Measurements from ENCODE around the gene NPEPL1.

NPEPL1 gene

GRCh38 chr20:58744836-58745235 lies 52.2 kb downstream of the NPEPL1 start:
- Histone ChIP-seq H3K4me1 (ENCODE audit: control extremely low read depth in 1 of 4, control insufficient read depth in 4 of 4, insufficient read depth in 4 of 4, low read length in 3 of 4) (no peaks in the 10 kb centered on the region), H3K36me3 (ENCODE audit: control insufficient read depth in 4 of 4, insufficient read depth in 4 of 4, low read length in 3 of 4) (no peaks in the 10 kb centered on the region), H3K27me3 (replicated peaks in 2 of 5; ENCODE audit: control insufficient read depth in 4 of 5, insufficient read depth in 5 of 5, low read length in 4 of 5) (peaks cover 3 to 47% (median 9%) of the 10 kb centered on the region in 5 experiments), H3K27ac (ENCODE audit: insufficient read depth in 1 of 2, low read depth in 1 of 2, low read length in 2 of 2, poor library complexity in 1 of 2, severe bottlenecking in 2 of 2) (no peak overlapping the region), H3K9me3 (ENCODE audit: control extremely low read depth in 1 of 5, control insufficient read depth in 4 of 5, insufficient read depth in 2 of 5, low read depth in 1 of 5, low read length in 4 of 5) (no peaks in the 10 kb centered on the region), H3K4me3 (ENCODE audit: control insufficient read depth in 1 of 7, extremely low read depth in 1 of 7, insufficient read depth in 4 of 7, low read depth in 2 of 7, low read length in 6 of 7) (no peak overlapping the region)
- POLR2A ChIA-PET, result no interaction called here
- DNase-seq, result no peak
- WGBS (ENCODE audit: insufficient coverage), result no CpG with 5 or more reads among the region's 1 CpG
- CTCF ChIA-PET, result no interaction called here

GRCh38 chr20:58745391-58745790 lies 52.8 kb downstream of the NPEPL1 start:
- Histone ChIP-seq H3K4me3 (ENCODE audit: control insufficient read depth in 1 of 7, extremely low read depth in 1 of 7, insufficient read depth in 4 of 7, low read depth in 2 of 7, low read length in 6 of 7) (no peak overlapping the region), H3K9me3 (ENCODE audit: control extremely low read depth in 1 of 5, control insufficient read depth in 4 of 5, insufficient read depth in 2 of 5, low read depth in 1 of 5, low read length in 4 of 5) (no peaks in the 10 kb centered on the region), H3K36me3 (ENCODE audit: control insufficient read depth in 4 of 4, insufficient read depth in 4 of 4, low read length in 3 of 4) (no peaks in the 10 kb centered on the region), H3K27me3 (replicated peaks in 2 of 5; ENCODE audit: control insufficient read depth in 4 of 5, insufficient read depth in 5 of 5, low read length in 4 of 5) (peaks cover 3 to 49% (median 9%) of the 10 kb centered on the region in 5 experiments), H3K27ac (ENCODE audit: insufficient read depth in 1 of 2, low read depth in 1 of 2, low read length in 2 of 2, poor library complexity in 1 of 2, severe bottlenecking in 2 of 2) (no peak overlapping the region), H3K4me1 (ENCODE audit: control extremely low read depth in 1 of 4, control insufficient read depth in 4 of 4, insufficient read depth in 4 of 4, low read length in 3 of 4) (no peaks in the 10 kb centered on the region)
- 100% methylated on average over 1 of the region's 1 CpG for WGBS (ENCODE audit: insufficient coverage)
- ChIA-PET CTCF (no interaction called here), POLR2A (no interaction called here)
- no peak for DNase-seq

- CTCF ChIA-PET, result no interaction called here
- H3K9me3 ChIP-seq (ENCODE audit: control extremely low read depth in 1 of 5, control insufficient read depth in 4 of 5, insufficient read depth in 2 of 5, low read depth in 1 of 5, low read length in 4 of 5), result no peaks in the 10 kb centered on the region
- POLR2A ChIA-PET, result no interaction called here
- 82% methylated on average over 11 of the region's 11 CpGs for WGBS (ENCODE audit: insufficient coverage)
- H3K36me3 ChIP-seq (ENCODE audit: control insufficient read depth in 4 of 4, insufficient read depth in 4 of 4, low read length in 3 of 4), result no peaks in the 10 kb centered on the region
- DNase-seq, result no peak
- H3K4me1 ChIP-seq (ENCODE audit: control extremely low read depth in 1 of 4, control insufficient read depth in 4 of 4, insufficient read depth in 4 of 4, low read length in 3 of 4), result no peaks in the 10 kb centered on the region
- no peak overlapping the region for H3K27ac ChIP-seq (ENCODE audit: insufficient read depth in 1 of 2, low read depth in 1 of 2, low read length in 2 of 2, poor library complexity in 1 of 2, severe bottlenecking in 2 of 2)
- no peak overlapping the region for H3K4me3 ChIP-seq (ENCODE audit: control insufficient read depth in 1 of 7, extremely low read depth in 1 of 7, insufficient read depth in 4 of 7, low read depth in 2 of 7, low read length in 6 of 7)
- H3K27me3 ChIP-seq (replicated peaks in 2 of 5; ENCODE audit: control insufficient read depth in 4 of 5, insufficient read depth in 5 of 5, low read length in 4 of 5), result peaks cover 3 to 44% (median 9%) of the 10 kb centered on the region in 5 experiments
Observed at GRCh38 chr20:58746620-58747019, 54.0 kb downstream of the NPEPL1 start.

- peaks cover 3 to 44% (median 9%) of the 10 kb centered on the region in 5 experiments for H3K27me3 ChIP-seq (replicated peaks in 2 of 5; ENCODE audit: control insufficient read depth in 4 of 5, insufficient read depth in 5 of 5, low read length in 4 of 5)
- POLR2A ChIA-PET, result no interaction called here
Observed at GRCh38 chr20:58747211-58747610, 54.6 kb downstream of the NPEPL1 start.

GRCh38 chr20:58748618-58749017 lies 56.0 kb downstream of the NPEPL1 start:
- ChIA-PET CTCF (no interaction called here), POLR2A (no interaction called here)
- Histone ChIP-seq H3K4me3 (ENCODE audit: control insufficient read depth in 1 of 7, extremely low read depth in 1 of 7, insufficient read depth in 4 of 7, low read depth in 2 of 7, low read length in 6 of 7) (no peak overlapping the region), H3K9me3 (ENCODE audit: control extremely low read depth in 1 of 5, control insufficient read depth in 4 of 5, insufficient read depth in 2 of 5, low read depth in 1 of 5, low read length in 4 of 5) (no peaks in the 10 kb centered on the region), H3K4me1 (ENCODE audit: control extremely low read depth in 1 of 4, control insufficient read depth in 4 of 4, insufficient read depth in 4 of 4, low read length in 3 of 4) (no peaks in the 10 kb centered on the region), H3K36me3 (ENCODE audit: control insufficient read depth in 4 of 4, insufficient read depth in 4 of 4, low read length in 3 of 4) (no peaks in the 10 kb centered on the region), H3K27ac (ENCODE audit: insufficient read depth in 1 of 2, low read depth in 1 of 2, low read length in 2 of 2, poor library complexity in 1 of 2, severe bottlenecking in 2 of 2) (no peak overlapping the region), H3K27me3 (replicated peaks in 2 of 5; ENCODE audit: control insufficient read depth in 4 of 5, insufficient read depth in 5 of 5, low read length in 4 of 5) (peaks cover 3 to 39% (median 9%) of the 10 kb centered on the region in 5 experiments)
- WGBS (ENCODE audit: insufficient coverage), result no CpG with 5 or more reads among the region's 3 CpGs
- DNase-seq, result no peak

More at GRCh38 chr20:58747211-58747610, 54.6 kb downstream of the NPEPL1 start:
- WGBS (ENCODE audit: insufficient coverage), result 96% methylated on average over 8 of the region's 8 CpGs
- H3K36me3 ChIP-seq (ENCODE audit: control insufficient read depth in 4 of 4, insufficient read depth in 4 of 4, low read length in 3 of 4), result no peaks in the 10 kb centered on the region
- H3K27ac ChIP-seq (ENCODE audit: insufficient read depth in 1 of 2, low read depth in 1 of 2, low read length in 2 of 2, poor library complexity in 1 of 2, severe bottlenecking in 2 of 2), result no peak overlapping the region
- CTCF ChIA-PET, result no interaction called here
- H3K4me3 ChIP-seq (ENCODE audit: control insufficient read depth in 1 of 7, extremely low read depth in 1 of 7, insufficient read depth in 4 of 7, low read depth in 2 of 7, low read length in 6 of 7), result no peak overlapping the region
- H3K4me1 ChIP-seq (ENCODE audit: control extremely low read depth in 1 of 4, control insufficient read depth in 4 of 4, insufficient read depth in 4 of 4, low read length in 3 of 4), result no peaks in the 10 kb centered on the region
- no peaks in the 10 kb centered on the region for H3K9me3 ChIP-seq (ENCODE audit: control extremely low read depth in 1 of 5, control insufficient read depth in 4 of 5, insufficient read depth in 2 of 5, low read depth in 1 of 5, low read length in 4 of 5)
- no peak for DNase-seq

GRCh38 chr20:58749098-58749769 lies 56.6 kb downstream of the NPEPL1 start:
- no peak for DNase-seq
- Histone ChIP-seq H3K27ac (ENCODE audit: insufficient read depth in 1 of 2, low read depth in 1 of 2, low read length in 2 of 2, poor library complexity in 1 of 2, severe bottlenecking in 2 of 2) (no peak overlapping the region), H3K4me1 (ENCODE audit: control extremely low read depth in 1 of 4, control insufficient read depth in 4 of 4, insufficient read depth in 4 of 4, low read length in 3 of 4) (no peaks in the 10 kb centered on the region), H3K27me3 (replicated peaks in 2 of 5; ENCODE audit: control insufficient read depth in 4 of 5, insufficient read depth in 5 of 5, low read length in 4 of 5) (peaks cover 3 to 37% (median 9%) of the 10 kb centered on the region in 5 experiments), H3K9me3 (ENCODE audit: control extremely low read depth in 1 of 5, control insufficient read depth in 4 of 5, insufficient read depth in 2 of 5, low read depth in 1 of 5, low read length in 4 of 5) (no peaks in the 10 kb centered on the region), H3K4me3 (ENCODE audit: control insufficient read depth in 1 of 7, extremely low read depth in 1 of 7, insufficient read depth in 4 of 7, low read depth in 2 of 7, low read length in 6 of 7) (no peak overlapping the region), H3K36me3 (ENCODE audit: control insufficient read depth in 4 of 4, insufficient read depth in 4 of 4, low read length in 3 of 4) (no peaks in the 10 kb centered on the region)
- WGBS (ENCODE audit: insufficient coverage), result 97% methylated on average over 10 of the region's 11 CpGs
- ChIA-PET CTCF (interaction anchor here (0.6 kb wide), 1 partner anchor 13 kb away, joined by 4 read pairs; no protein-coding TSS in a partner anchor), POLR2A (no interaction called here)

- WGBS (ENCODE audit: insufficient coverage), result 100% methylated on average over 1 of the region's 5 CpGs
- DNase-seq, result no peak
- no peak overlapping the region for H3K27ac ChIP-seq (ENCODE audit: insufficient read depth in 1 of 2, low read depth in 1 of 2, low read length in 2 of 2, poor library complexity in 1 of 2, severe bottlenecking in 2 of 2)
- CTCF ChIA-PET, result interaction anchor here (0.6 kb wide), 1 partner anchor 12 kb away, joined by 4 read pairs; no protein-coding TSS in a partner anchor
- H3K4me3 ChIP-seq (ENCODE audit: control insufficient read depth in 1 of 7, extremely low read depth in 1 of 7, insufficient read depth in 4 of 7, low read depth in 2 of 7, low read length in 6 of 7), result no peak overlapping the region
- peaks cover 3 to 44% (median 9%) of the 10 kb centered on the region in 5 experiments for H3K27me3 ChIP-seq (replicated peaks in 2 of 5; ENCODE audit: control insufficient read depth in 4 of 5, insufficient read depth in 5 of 5, low read length in 4 of 5)
- POLR2A ChIA-PET, result no interaction called here
- no peaks in the 10 kb centered on the region for H3K4me1 ChIP-seq (ENCODE audit: control extremely low read depth in 1 of 4, control insufficient read depth in 4 of 4, insufficient read depth in 4 of 4, low read length in 3 of 4)
- H3K36me3 ChIP-seq (ENCODE audit: control insufficient read depth in 4 of 4, insufficient read depth in 4 of 4, low read length in 3 of 4), result no peaks in the 10 kb centered on the region
- no peaks in the 10 kb centered on the region for H3K9me3 ChIP-seq (ENCODE audit: control extremely low read depth in 1 of 5, control insufficient read depth in 4 of 5, insufficient read depth in 2 of 5, low read depth in 1 of 5, low read length in 4 of 5)
Observed at GRCh38 chr20:58749979-58750378, 57.4 kb downstream of the NPEPL1 start.
